Measurements from ENCODE around the gene B4GALT1. TPM values are rescaled to one million over a fixed set of nuclear protein-coding genes. Genes with fewer than 3 reads are reported as not detected.

The B4GALT1 gene
- total RNA-seq, 4 donors from 2014 or later, result 40.9 to 59.6 (median 46.3) TPM

DNA sequence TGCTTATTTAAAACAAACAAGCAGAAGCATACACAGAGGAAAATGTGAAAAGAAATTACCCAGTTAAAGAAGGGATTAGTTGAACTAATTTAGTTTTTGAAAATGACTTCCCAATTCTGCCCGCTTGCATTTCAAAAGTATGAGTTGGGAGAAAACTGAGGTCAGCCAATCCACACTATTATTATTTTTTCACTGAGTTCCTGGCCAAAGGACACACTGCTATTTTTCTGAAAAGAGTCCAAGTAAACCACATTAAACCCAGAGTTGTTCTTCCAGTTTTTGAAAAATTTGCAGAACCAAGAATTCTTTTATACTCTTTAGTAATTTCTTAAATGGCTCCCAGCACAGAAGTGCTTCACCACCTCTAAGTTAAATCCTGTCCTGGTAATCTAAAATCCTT, 98.1 kb downstream of the B4GALT1 start:
- intact Hi-C loops (cut with DNase I; ENCODE audit: low total_unique reads), result no loop called here
- no peak overlapping the region for H3K4me3 ChIP-seq (ENCODE audit: low read depth, poor library complexity, severe bottlenecking)
- TF ChIP-seq POLR2A (IDR thresholded peaks at IDR 0.05) (no peak), CTCF (IDR thresholded peaks at IDR 0.05) (no peak)
- 70 to 76% methylated on average over 1 of the region's 1 CpG for WGBS, 2 donors
- no peak for DNase-seq (ENCODE audit: low spot score in 2 of 2)

DNA sequence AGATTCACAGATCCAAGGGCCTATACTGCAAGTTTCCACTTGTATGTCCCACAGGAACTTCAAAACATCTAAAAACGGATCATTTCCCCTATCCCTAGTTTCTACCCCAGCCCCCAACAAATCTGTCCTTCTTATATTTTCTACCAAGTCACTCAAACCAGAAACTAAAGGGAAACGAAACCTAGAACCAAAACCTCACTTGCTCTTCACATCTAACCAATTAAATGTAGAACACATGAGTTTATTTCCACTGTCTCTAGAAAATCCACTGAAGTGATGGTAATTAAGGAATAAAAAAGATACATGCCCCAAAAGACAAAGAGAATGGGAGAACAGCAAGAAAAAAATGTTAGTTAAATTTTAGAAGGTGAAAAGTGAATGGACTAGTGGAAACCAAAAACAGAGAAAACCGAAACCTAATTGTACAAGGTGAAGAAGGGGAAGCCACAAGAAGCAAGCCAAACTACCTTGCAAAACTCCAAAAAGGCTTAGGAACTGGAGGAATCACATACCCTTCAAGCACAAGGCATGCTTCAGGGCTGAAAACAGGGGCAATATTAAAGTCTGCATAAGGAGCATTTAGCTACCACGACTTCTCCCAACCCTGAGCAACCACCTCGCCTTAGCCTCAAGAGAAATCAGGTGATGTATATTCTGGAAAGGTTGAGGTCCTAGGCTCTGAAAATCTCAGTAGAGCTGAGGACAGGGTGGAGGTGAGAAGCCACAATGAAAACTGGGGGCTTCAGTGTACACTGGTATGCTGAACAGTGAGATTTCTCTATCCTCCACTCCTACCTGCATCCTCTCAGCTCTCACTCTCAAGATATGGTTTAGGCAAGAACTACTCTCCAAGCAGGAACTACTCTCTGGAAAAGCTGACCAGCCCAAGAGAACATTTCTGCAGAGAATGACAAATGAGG, 101.7 kb downstream of the B4GALT1 start:
- H3K4me3 ChIP-seq (ENCODE audit: low read depth, poor library complexity, severe bottlenecking), result no peak overlapping the region
- DNase-seq (ENCODE audit: low spot score in 2 of 2), result no peak
- no peak for TF ChIP-seq POLR2A (IDR thresholded peaks at IDR 0.05)
- TF ChIP-seq CTCF (IDR thresholded peaks at IDR 0.05), result no peak
- 81 to 82% methylated on average over 5 of the region's 5 CpGs for WGBS, 2 donors
- intact Hi-C loops (cut with DNase I; ENCODE audit: low total_unique reads), result no loop called here

Other genes starting within 250 kb of the B4GALT1 start
- gene APTX, start 165.7 kb downstream of the B4GALT1 start, total RNA-seq, result 10 to 100 TPM; 25.4 to 33.5 (median 28.3) TPM
- 10 to 100 TPM; 34.5 to 50.0 (median 44.0) TPM for gene DNAJA1, start 142.1 kb downstream of the B4GALT1 start, total RNA-seq
- gene SMU1, start 90.7 kb downstream of the B4GALT1 start, total RNA-seq, result 10 to 100 TPM; 14.7 to 17.5 (median 15.7) TPM
- not detected for gene SPINK4, start 72.8 kb upstream of the B4GALT1 start, total RNA-seq
- gene BAG1, start 97.4 kb upstream of the B4GALT1 start, total RNA-seq, result 100 to 1,000 TPM; 122 to 220 (median 172) TPM
- gene CHMP5, start 97.7 kb upstream of the B4GALT1 start, total RNA-seq, result 10 to 100 TPM; 55.3 to 81.5 (median 65.6) TPM
- gene NFX1, start 123.2 kb upstream of the B4GALT1 start, total RNA-seq, result 10 to 100 TPM; 39.3 to 53.6 (median 47.1) TPM
- gene AQP7, start 235.2 kb upstream of the B4GALT1 start, total RNA-seq, result 10 to 100 TPM in 2 of 4 donors, 1 to 10 TPM in 2; 2.7 to 20.7 (median 9.6) TPM

Data from lower leg skin (tissue), 4 donors.